Panc1 (cell line): ENCODE data around the gene INPP5F. TPM values are rescaled to one million over a fixed set of nuclear protein-coding genes. Genes with fewer than 3 reads are reported as not detected.

ENCODE experiments used
- ATAC-seq: fragments of 200-7000 bp; cut with Tn5 transposase; 2 replicates; pipeline ENCODE4 v1.9.1; 2020; ENCODE audit warnings: mild to moderate bottlenecking, moderate library complexity
- BruUV-seq: library from RNA; stranded (reverse); fragments of 400-500 nt; replicated peaks from 2 replicates; lab custom pipeline; 2021; lab: Mats Ljungman, UMichigan
- CTCF ChIA-PET: fragments of 300-600 bp; sonication (Branson Sonifier 250); formaldehyde crosslinking; loops from one replicate; lab custom pipeline; 2022; ENCODE audit warnings: antibody characterized with exemption; lab: Charles Lee
- POLR2A ChIA-PET: fragments of 300-600 bp; sonication (Branson Sonifier 250); formaldehyde crosslinking; loops from one replicate; lab custom pipeline; 2022; ENCODE audit warnings: antibody characterized with exemption; lab: Charles Lee
- DNase-seq: peaks from one replicate; pipeline ENCODE4 v3.0.0-alpha.2; 2010; ENCODE audit warnings: low read depth, low spot score
- H3K27ac ChIP-seq: 2 replicates; pipeline ENCODE4 v1.5.1; 2011; ENCODE audit warnings: mild to moderate bottlenecking, low read length, inconsistent platforms
- H3K27me3 ChIP-seq: fragments of 200-500 bp; sonication (Bioruptor generic); 2 replicates; pipeline ENCODE4 v1.6.0; 2014; ENCODE audit warnings: low read length, inconsistent platforms; ENCODE audit not compliant: control insufficient read depth, insufficient read depth
- H3K36me3 ChIP-seq: fragments of 200-500 bp; sonication (Bioruptor generic); 2 replicates; pipeline ENCODE4 v1.5.1; 2014; ENCODE audit warnings: inconsistent platforms, mild to moderate bottlenecking, low read length, moderate library complexity; ENCODE audit not compliant: control insufficient read depth, insufficient read depth
- H3K4me1 ChIP-seq: 2 replicates; pipeline ENCODE4 v1.5.1; 2011; ENCODE audit warnings: inconsistent platforms, mild to moderate bottlenecking, low read length, moderate library complexity; ENCODE audit not compliant: control insufficient read depth, insufficient read depth
- H3K4me3 ChIP-seq, 2 experiments: 2 replicates each; pipeline ENCODE4 v1.5.1; 2011 to 2012; ENCODE audit warnings: low read depth in 2 of 2, low read length in 2 of 2, mild to moderate bottlenecking in 2 of 2, inconsistent platforms in 1 of 2, moderate library complexity in 1 of 2
- H3K9me3 ChIP-seq: fragments of 200-500 bp; sonication (Bioruptor generic); 2 replicates; pipeline ENCODE4 v1.5.1; 2014; ENCODE audit warnings: low read depth, mild to moderate bottlenecking, inconsistent platforms, low read length, moderate library complexity; ENCODE audit not compliant: control insufficient read depth, insufficient read depth
- POLR2AphosphoS5 ChIP-seq: IDR thresholded peaks from 2 replicates; pipeline ENCODE4 v1.6.1; 2012; ENCODE audit warnings: mild to moderate bottlenecking, low read depth, low read length, moderate library complexity
- SIN3A ChIP-seq: IDR thresholded peaks from 2 replicates; pipeline ENCODE4 v1.6.1; 2012; ENCODE audit warnings: low read depth, mild to moderate bottlenecking, low read length, moderate library complexity, borderline replicate concordance; ENCODE audit not compliant: insufficient read depth
- TCF7L2 ChIP-seq: IDR thresholded peaks from 2 replicates; pipeline ENCODE4 v1.6.1; 2011; ENCODE audit warnings: mild to moderate bottlenecking, low read depth, low read length, inconsistent platforms
- in situ Hi-C: cut with HindIII; loops from 2 replicates; pipeline ENCODE4 v1.10.0; 2016; ENCODE audit warnings: low sequenced_read_pairs, low pct_unique_long_range_greater_than_20kb
- intact Hi-C: fragments of 100-400 bp; cut with micrococcal nuclease; formaldehyde crosslinking; loops from one replicate; pipeline ENCODE4 v1.10.0; 2022; ENCODE audit not compliant: unreplicated experiment
- total RNA-seq: library from RNA; stranded (reverse); gene quantifications from one replicate; pipeline ENCODE4 v1.2.1, GENCODE V29; 2021; ENCODE audit not compliant: unreplicated experiment
- TF ChIP-seq, protein P1 (sequence below): fragments of 450-650 bp; IDR thresholded peaks from 2 replicates; pipeline ENCODE4 v1.5.1; 2017; ENCODE audit warnings: mild to moderate bottlenecking
- TF ChIP-seq, protein P2 (sequence below), 2 experiments: IDR thresholded peaks; 2 replicates each; pipeline ENCODE4 v1.6.1; 2011 to 2012; ENCODE audit warnings: low read depth in 2 of 2, control low read depth in 1 of 2, low read length in 1 of 2, mild to moderate bottlenecking in 1 of 2, moderate library complexity in 1 of 2; ENCODE audit not compliant: insufficient read depth in 1 of 2

Gene INPP5F
- total RNA-seq, 1 experiment from 2014 or later, result 26.7 TPM

GRCh38 chr10:119796039-119796438, 70.2 kb downstream of the INPP5F start:
- no TSS peak for BruUV-seq
- ChIA-PET CTCF (no interaction called here), POLR2A (interaction anchor here (0.6 kb wide), 1 partner anchor 1045 kb away, joined by 3 read pairs; no protein-coding TSS in a partner anchor)
- H3K4me3 ChIP-seq, result no peak overlapping the region
- H3K27ac ChIP-seq, result no peak overlapping the region
- no peak for DNase-seq
- TF ChIP-seq, protein P1, sequence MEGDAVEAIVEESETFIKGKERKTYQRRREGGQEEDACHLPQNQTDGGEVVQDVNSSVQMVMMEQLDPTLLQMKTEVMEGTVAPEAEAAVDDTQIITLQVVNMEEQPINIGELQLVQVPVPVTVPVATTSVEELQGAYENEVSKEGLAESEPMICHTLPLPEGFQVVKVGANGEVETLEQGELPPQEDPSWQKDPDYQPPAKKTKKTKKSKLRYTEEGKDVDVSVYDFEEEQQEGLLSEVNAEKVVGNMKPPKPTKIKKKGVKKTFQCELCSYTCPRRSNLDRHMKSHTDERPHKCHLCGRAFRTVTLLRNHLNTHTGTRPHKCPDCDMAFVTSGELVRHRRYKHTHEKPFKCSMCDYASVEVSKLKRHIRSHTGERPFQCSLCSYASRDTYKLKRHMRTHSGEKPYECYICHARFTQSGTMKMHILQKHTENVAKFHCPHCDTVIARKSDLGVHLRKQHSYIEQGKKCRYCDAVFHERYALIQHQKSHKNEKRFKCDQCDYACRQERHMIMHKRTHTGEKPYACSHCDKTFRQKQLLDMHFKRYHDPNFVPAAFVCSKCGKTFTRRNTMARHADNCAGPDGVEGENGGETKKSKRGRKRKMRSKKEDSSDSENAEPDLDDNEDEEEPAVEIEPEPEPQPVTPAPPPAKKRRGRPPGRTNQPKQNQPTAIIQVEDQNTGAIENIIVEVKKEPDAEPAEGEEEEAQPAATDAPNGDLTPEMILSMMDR, result no peak
- no peak for TF ChIP-seq POLR2AphosphoS5
- no peak for TF ChIP-seq TCF7L2
- no peak for ATAC-seq
- intact Hi-C loops (no loop called here), in situ Hi-C loops (no loop called here)
- H3K36me3 ChIP-seq, result no peaks in the 10 kb centered on the region
- H3K4me1 ChIP-seq, result no peaks in the 10 kb centered on the region
- no peaks in the 10 kb centered on the region for H3K9me3 ChIP-seq
- H3K27me3 ChIP-seq, result no peaks in the 10 kb centered on the region

DNA sequence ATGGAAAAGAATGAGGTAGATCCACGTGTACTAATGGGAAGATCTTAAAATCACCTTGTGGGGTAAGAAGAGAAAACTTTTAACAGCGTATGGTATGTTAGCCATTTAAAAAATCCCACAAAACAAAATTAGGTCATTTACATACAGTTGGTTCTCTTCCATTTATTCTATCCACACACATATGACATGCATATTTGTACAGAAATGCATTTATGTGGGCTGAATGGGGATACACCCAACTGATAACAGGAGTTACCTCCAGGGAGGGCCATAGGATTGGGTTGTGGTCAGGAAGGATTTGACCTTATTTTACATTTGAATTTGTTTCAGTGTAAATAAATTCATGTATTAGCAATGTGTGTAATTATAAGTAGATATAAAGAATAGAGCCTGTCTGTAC, 75.3 kb downstream of the INPP5F start:
- Histone ChIP-seq H3K27ac (no peak overlapping the region), H3K4me3 (no peak overlapping the region), H3K36me3 (no peaks in the 10 kb centered on the region), H3K27me3 (no peaks in the 10 kb centered on the region), H3K4me1 (no peaks in the 10 kb centered on the region), H3K9me3 (no peaks in the 10 kb centered on the region)
- ChIA-PET POLR2A (no interaction called here), CTCF (no interaction called here)
- intact Hi-C loops (no loop called here), in situ Hi-C loops (no loop called here)
- ATAC-seq (no peak), DNase-seq (no peak)
- no TSS peak for BruUV-seq
- TF ChIP-seq, protein P2, sequence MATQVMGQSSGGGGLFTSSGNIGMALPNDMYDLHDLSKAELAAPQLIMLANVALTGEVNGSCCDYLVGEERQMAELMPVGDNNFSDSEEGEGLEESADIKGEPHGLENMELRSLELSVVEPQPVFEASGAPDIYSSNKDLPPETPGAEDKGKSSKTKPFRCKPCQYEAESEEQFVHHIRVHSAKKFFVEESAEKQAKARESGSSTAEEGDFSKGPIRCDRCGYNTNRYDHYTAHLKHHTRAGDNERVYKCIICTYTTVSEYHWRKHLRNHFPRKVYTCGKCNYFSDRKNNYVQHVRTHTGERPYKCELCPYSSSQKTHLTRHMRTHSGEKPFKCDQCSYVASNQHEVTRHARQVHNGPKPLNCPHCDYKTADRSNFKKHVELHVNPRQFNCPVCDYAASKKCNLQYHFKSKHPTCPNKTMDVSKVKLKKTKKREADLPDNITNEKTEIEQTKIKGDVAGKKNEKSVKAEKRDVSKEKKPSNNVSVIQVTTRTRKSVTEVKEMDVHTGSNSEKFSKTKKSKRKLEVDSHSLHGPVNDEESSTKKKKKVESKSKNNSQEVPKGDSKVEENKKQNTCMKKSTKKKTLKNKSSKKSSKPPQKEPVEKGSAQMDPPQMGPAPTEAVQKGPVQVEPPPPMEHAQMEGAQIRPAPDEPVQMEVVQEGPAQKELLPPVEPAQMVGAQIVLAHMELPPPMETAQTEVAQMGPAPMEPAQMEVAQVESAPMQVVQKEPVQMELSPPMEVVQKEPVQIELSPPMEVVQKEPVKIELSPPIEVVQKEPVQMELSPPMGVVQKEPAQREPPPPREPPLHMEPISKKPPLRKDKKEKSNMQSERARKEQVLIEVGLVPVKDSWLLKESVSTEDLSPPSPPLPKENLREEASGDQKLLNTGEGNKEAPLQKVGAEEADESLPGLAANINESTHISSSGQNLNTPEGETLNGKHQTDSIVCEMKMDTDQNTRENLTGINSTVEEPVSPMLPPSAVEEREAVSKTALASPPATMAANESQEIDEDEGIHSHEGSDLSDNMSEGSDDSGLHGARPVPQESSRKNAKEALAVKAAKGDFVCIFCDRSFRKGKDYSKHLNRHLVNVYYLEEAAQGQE (IDR thresholded peaks at IDR 0.05; ENCODE audit: insufficient read depth in 1 of 2, low read depth in 2 of 2, low read length in 1 of 2), result no peak
- TF ChIP-seq TCF7L2 (no peak), POLR2AphosphoS5 (no peak), SIN3A (no peak)
- TF ChIP-seq, protein P1, result no peak
